SK-N-SH (cell line): ENCODE measurements around the gene POP4. TPM values are rescaled to one million over a fixed set of nuclear protein-coding genes. Genes with fewer than 3 reads are reported as not detected.

Experiments
- CTCF ChIA-PET: fragments of 300-600, 350-600 bp; formaldehyde crosslinking; extraction: SDS; loops from one replicate; lab custom pipeline; 2021; lab: Yijun Ruan, JAX
- POLR2A ChIA-PET: fragments of 350-600 bp; sonication (Branson Sonifier 250); formaldehyde crosslinking; extraction: SDS; loops from one replicate; lab custom pipeline; 2020; ENCODE audit warnings: antibody characterized with exemption, inconsistent platforms; lab: Yijun Ruan, JAX
- DNase-seq: peaks from one replicate; pipeline ENCODE4 v3.0.0; 2012
- H2AFZ ChIP-seq: fragments of 200-600 bp; sonication (generic); 2 replicates; pipeline ENCODE4 v1.8.1; 2016; ENCODE audit warnings: antibody characterized with exemption, mild to moderate bottlenecking, low read depth
- H3F3A ChIP-seq: fragments of 200-600 bp; sonication (generic); replicated peaks from 2 replicates; pipeline ENCODE3; 2016; ENCODE audit warnings: antibody characterized with exemption, mild to moderate bottlenecking; ENCODE audit not compliant: insufficient read depth
- H3K27ac ChIP-seq, 2 experiments: fragments of 200-500 bp in 1 of 2; fragments of 200-600 bp in 1 of 2; sonication (Bioruptor generic) in 1 of 2; sonication (generic), shearing (Covaris generic) in 1 of 2; 2 replicates each; pipeline versions ENCODE4 v1.5.1 to v1.6.1; 2014 to 2016; ENCODE audit warnings: low read depth in 2 of 2, inconsistent platforms in 1 of 2, low read length in 1 of 2, mild to moderate bottlenecking in 1 of 2, mixed read lengths in 1 of 2
- H3K27me3 ChIP-seq: fragments of 200-600 bp; sonication (generic), shearing (Covaris generic); 2 replicates; pipeline ENCODE4 v1.6.1; 2016; ENCODE audit warnings: mixed run types; ENCODE audit not compliant: insufficient read depth
- H3K36me3 ChIP-seq, 2 experiments: fragments of 200-500 bp in 1 of 2; fragments of 200-600 bp in 1 of 2; sonication (Bioruptor generic) in 1 of 2; sonication (generic) in 1 of 2; replicated peaks in 1 of 2; 2 replicates each; pipeline versions ENCODE3 to v1.5.1; 2014 to 2016; ENCODE audit warnings: low read length in 1 of 2, mild to moderate bottlenecking in 1 of 2; ENCODE audit not compliant: insufficient read depth in 2 of 2, control insufficient read depth in 1 of 2
- H3K4me1 ChIP-seq, 2 experiments: fragments of 200-500 bp in 1 of 2; fragments of 200-600 bp in 1 of 2; sonication (Bioruptor generic) in 1 of 2; sonication (generic), shearing (Covaris generic) in 1 of 2; 2 replicates each; pipeline versions ENCODE4 v1.5.1 to v1.6.1; 2014 to 2016; ENCODE audit warnings: low read depth in 1 of 2, low read length in 1 of 2, mixed run types in 1 of 2; ENCODE audit not compliant: insufficient read depth in 2 of 2, control insufficient read depth in 1 of 2
- H3K4me2 ChIP-seq: fragments of 200-600 bp; sonication (generic), shearing (Covaris generic); 2 replicates; pipeline ENCODE4 v1.6.1; 2017; ENCODE audit warnings: mixed run types
- H3K4me3 ChIP-seq, 2 experiments: fragments of 200-500 bp in 1 of 2; fragments of 200-600 bp in 1 of 2; sonication (Bioruptor generic) in 1 of 2; sonication (generic), shearing (Covaris generic) in 1 of 2; 2 replicates each; pipeline versions ENCODE4 v1.5.1 to v1.8.1; 2014 to 2016; ENCODE audit warnings: low read depth in 2 of 2, inconsistent platforms in 1 of 2, low read length in 1 of 2, mild to moderate bottlenecking in 1 of 2, mixed read lengths in 1 of 2, moderate library complexity in 1 of 2
- H3K79me2 ChIP-seq: fragments of 200-600 bp; sonication (generic); 2 replicates; pipeline ENCODE4 v1.8.1; 2017; ENCODE audit warnings: mild to moderate bottlenecking; ENCODE audit not compliant: insufficient read depth
- H3K9ac ChIP-seq: fragments of 200-600 bp; sonication (generic); 2 replicates; pipeline ENCODE4 v1.6.1; 2017; ENCODE audit warnings: mixed run types
- H3K9me2 ChIP-seq: fragments of 200-600 bp; sonication (generic); 2 replicates; pipeline ENCODE4 v1.6.1; 2017; ENCODE audit warnings: mixed run types
- H3K9me3 ChIP-seq: fragments of 200-600 bp; sonication (generic); 2 replicates; pipeline ENCODE4 v1.6.1; 2017; ENCODE audit warnings: mixed run types, mild to moderate bottlenecking, moderate library complexity
- H4K20me1 ChIP-seq: fragments of 200-600 bp; sonication (generic); 2 replicates; pipeline ENCODE4 v1.6.1; 2017; ENCODE audit warnings: mild to moderate bottlenecking, mixed run types; ENCODE audit not compliant: insufficient read depth
- CHD2 ChIP-seq: fragments of 150-350 bp; IDR thresholded peaks from 2 replicates; pipeline ENCODE4 v1.6.1; 2018; ENCODE audit warnings: low read length; ENCODE audit not compliant: partially characterized antibody
- ELF1 ChIP-seq: IDR thresholded peaks from 2 replicates; pipeline ENCODE4 v1.4.0; 2012
- FOSL2 ChIP-seq: IDR thresholded peaks from 2 replicates; pipeline ENCODE4 v1.4.0; 2012; ENCODE audit warnings: low read depth, mild to moderate bottlenecking, moderate library complexity, borderline replicate concordance
- FOXJ3 ChIP-seq: sonication (generic); formaldehyde crosslinking; IDR thresholded peaks from 2 replicates; pipeline ENCODE4 v1.5.1; 2020; ENCODE audit warnings: mild to moderate bottlenecking, missing genetic modification reagents
- FOXM1 ChIP-seq: IDR thresholded peaks from 2 replicates; pipeline ENCODE4 v1.4.0; 2012; ENCODE audit warnings: low read depth, mild to moderate bottlenecking
- GABPA ChIP-seq: IDR thresholded peaks from 2 replicates; pipeline ENCODE4 v1.4.0; 2012; ENCODE audit warnings: low read depth, mild to moderate bottlenecking
- JUND ChIP-seq: IDR thresholded peaks from 2 replicates; pipeline ENCODE4 v1.4.0; 2012
- MXI1 ChIP-seq: IDR thresholded peaks from 2 replicates; pipeline ENCODE4 v1.6.1; 2012; ENCODE audit warnings: mild to moderate bottlenecking, low read depth, low read length, improper control_type of control experiment
- NFIC ChIP-seq: IDR thresholded peaks from 2 replicates; pipeline ENCODE4 v1.4.0; 2012; ENCODE audit warnings: borderline replicate concordance
- PBX3 ChIP-seq: IDR thresholded peaks from 2 replicates; pipeline ENCODE4; 2012
- POLR2AphosphoS5 ChIP-seq: IDR thresholded peaks from 2 replicates; pipeline ENCODE4 v1.6.1; 2012; ENCODE audit warnings: low read depth, low read length
- SIN3A ChIP-seq: IDR thresholded peaks from 2 replicates; pipeline ENCODE4 v1.6.1; 2012; ENCODE audit warnings: low read depth, mild to moderate bottlenecking, low read length, moderate library complexity, borderline replicate concordance
- WGBS: methylation state at CpG from one replicate; pipeline ENCODE4 v1.1.6; 2017; ENCODE audit warnings: low lambda C conversion rate; 5-methylcytosine and 5-hydroxymethylcytosine counted together
- polyA plus RNA-seq, 3 experiments: library from polyadenylated mRNA; depleted of rRNA; stranded (reverse); fragments of >200 nt; gene quantifications; 2 replicates each; pipeline ENCODE4 v1.2.3, GENCODE V29; 2012
- TF ChIP-seq, protein P1 (sequence below): fragments of 150-350 bp; IDR thresholded peaks from 2 replicates; pipeline ENCODE4 v1.6.1; 2016; ENCODE audit warnings: mild to moderate bottlenecking, low read depth, low read length

Gene POP4
- polyA plus RNA-seq, 1 of the 3 experiments (the other 2 are of a cell fraction) = 75.4 TPM

DNA sequence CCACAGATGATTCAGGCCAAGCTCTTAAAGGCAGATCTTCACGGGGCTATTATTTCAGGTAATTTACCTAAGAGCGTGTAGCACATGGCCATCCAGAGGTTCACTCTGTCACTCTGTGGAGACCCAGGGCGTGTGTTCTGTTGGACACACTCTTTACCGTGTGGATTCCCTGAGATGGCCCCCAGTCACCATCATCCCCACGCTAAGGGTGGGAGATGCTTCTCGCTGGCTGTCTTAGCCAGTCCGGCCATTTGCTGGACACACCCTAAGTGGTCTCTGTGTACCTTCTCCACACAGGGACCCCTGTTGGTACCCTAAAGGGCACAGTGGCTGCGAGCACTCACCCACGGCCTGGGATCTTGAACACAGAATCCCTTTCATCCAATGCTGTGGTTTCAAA, 6.0 kb downstream of the POP4 start:
- Histone ChIP-seq H3K4me1 (peaks cover 0 to 1% of the 10 kb centered on the region in 2 experiments; a peak in 1 of 4 replicates), H3K9me2 (no peaks in the 10 kb centered on the region)
- TF ChIP-seq ELF1 = no peak
- TF ChIP-seq, all 33 proteins: peak for 0
- Histone ChIP-seq H4K20me1 (no peaks in the 10 kb centered on the region), H3K9me3 (no peaks in the 10 kb centered on the region), H3F3A (no peaks in the 10 kb centered on the region), H3K79me2 (peaks cover 3% of the 10 kb centered on the region), H2AFZ (no peak overlapping the region), H3K36me3 (peaks cover 20 to 67% of the 10 kb centered on the region in 2 experiments), H3K4me3 (no peak overlapping the region), H3K27me3 (no peaks in the 10 kb centered on the region), H3K9ac (no peak overlapping the region), H3K4me2 (no peak overlapping the region), H3K27ac (no peak overlapping the region)
- 91% methylated on average over 8 of the region's 9 CpGs for WGBS
- POLR2A ChIA-PET = no interaction called here
- DNase-seq = no peak
- CTCF ChIA-PET = interaction anchor here (1.0 to 6.8 kb wide), 9 partner anchors 8 to 262 kb away, joined by 3 to 137 read pairs (median 10); partner anchors contain the start of gene C19orf12

DNA sequence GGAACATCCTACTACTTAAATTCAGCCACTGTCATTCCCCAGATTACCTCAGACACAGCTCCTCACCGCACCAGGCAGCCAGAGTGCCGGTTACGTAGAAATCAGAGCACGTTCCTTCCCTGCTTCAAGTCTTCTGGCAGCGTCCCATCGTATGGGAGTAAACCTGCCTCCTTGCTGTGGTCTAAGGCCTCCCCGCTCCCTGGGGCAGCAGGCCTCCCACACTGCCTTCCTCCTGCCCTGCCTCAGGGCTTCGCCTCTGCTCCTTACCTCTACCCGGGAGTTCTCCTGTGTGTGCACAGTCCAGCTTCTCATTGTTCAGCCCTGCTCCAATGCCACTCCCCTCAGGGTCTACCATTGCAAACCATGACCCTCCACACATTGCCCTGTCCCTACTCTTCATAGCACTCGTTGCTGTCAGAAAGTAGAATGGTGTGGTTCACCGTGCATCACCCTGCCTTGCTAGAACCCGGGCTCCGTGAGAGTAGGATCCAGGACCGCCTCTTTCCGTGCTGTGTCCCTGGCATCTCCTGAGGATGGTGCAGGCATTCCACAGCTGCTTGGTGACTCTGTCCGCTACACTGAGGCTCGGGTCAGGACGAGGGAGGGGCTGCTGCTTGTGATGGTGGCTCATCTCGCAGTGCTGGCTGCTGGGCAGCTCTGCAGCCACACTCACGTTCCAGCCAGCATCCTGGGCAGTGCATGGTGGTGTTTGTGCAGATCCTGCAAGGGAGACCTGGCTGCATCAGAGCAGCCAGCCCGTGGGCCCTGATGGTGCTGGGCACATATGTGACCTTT, 6.9 kb downstream of the POP4 start:
- POLR2A ChIA-PET = no interaction called here
- H3F3A ChIP-seq = no peaks in the 10 kb centered on the region
- H3K36me3 ChIP-seq = peaks cover 20 to 67% of the 10 kb centered on the region in 2 experiments
- no peaks in the 10 kb centered on the region for H3K9me2 ChIP-seq
- DNase-seq = no peak
- TF ChIP-seq JUND (no peak), FOSL2 (no peak), GABPA (no peak), FOXJ3 (no peak), PBX3 (no peak), SIN3A (no peak), CHD2 (no peak), NFIC (no peak), MXI1 (no peak), POLR2AphosphoS5 (no peak), FOXM1 (no peak)
- TF ChIP-seq, protein P1, sequence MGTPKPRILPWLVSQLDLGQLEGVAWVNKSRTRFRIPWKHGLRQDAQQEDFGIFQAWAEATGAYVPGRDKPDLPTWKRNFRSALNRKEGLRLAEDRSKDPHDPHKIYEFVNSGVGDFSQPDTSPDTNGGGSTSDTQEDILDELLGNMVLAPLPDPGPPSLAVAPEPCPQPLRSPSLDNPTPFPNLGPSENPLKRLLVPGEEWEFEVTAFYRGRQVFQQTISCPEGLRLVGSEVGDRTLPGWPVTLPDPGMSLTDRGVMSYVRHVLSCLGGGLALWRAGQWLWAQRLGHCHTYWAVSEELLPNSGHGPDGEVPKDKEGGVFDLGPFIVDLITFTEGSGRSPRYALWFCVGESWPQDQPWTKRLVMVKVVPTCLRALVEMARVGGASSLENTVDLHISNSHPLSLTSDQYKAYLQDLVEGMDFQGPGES = no peak
- H3K9me3 ChIP-seq = no peaks in the 10 kb centered on the region
- H3K27me3 ChIP-seq = no peaks in the 10 kb centered on the region
- 88% methylated on average over 19 of the region's 21 CpGs for WGBS
- no peaks in the 10 kb centered on the region; a peak in 1 of 4 replicates for H3K4me1 ChIP-seq
- CTCF ChIA-PET = interaction anchor here (1.3 to 6.8 kb wide), 2 partner anchors 81 to 106 kb away, joined by 4 to 137 read pairs; partner anchors contain the start of gene C19orf12
- H3K4me3 ChIP-seq = no peak overlapping the region
- no peaks in the 10 kb centered on the region for H3K79me2 ChIP-seq
- H2AFZ ChIP-seq = no peak overlapping the region
- H3K27ac ChIP-seq = no peak overlapping the region
- H3K9ac ChIP-seq = no peak overlapping the region
- no peak overlapping the region for H3K4me2 ChIP-seq
- no peaks in the 10 kb centered on the region for H4K20me1 ChIP-seq
